B cell (primary cell): ENCODE measurements around the gene FGF10. TPM values are rescaled to one million over a fixed set of nuclear protein-coding genes. Genes with fewer than 3 reads are reported as not detected.

ENCODE experiments used
- ATAC-seq: fragments of 200-7000 bp; cut with Tn5 transposase; one replicate; pipeline ENCODE4 v1.10.0; 2021; ENCODE audit warnings: low read depth, mild to moderate bottlenecking, moderate number of reproducible peaks, moderate library complexity
- CTCF ChIA-PET: fragments of 350-600 bp; sonication (Branson Sonifier 250); formaldehyde crosslinking; loops from one replicate; lab custom pipeline; 2021; ENCODE audit warnings: antibody characterized with exemption, inconsistent platforms; lab: Charles Lee
- POLR2A ChIA-PET: fragments of 350-600 bp; sonication (Branson Sonifier 250); formaldehyde crosslinking; loops from one replicate; lab custom pipeline; 2021; ENCODE audit warnings: antibody characterized with exemption; lab: Charles Lee
- DNase-seq: peaks from one replicate; pipeline ENCODE4 v3.0.0; 2013
- H2AFZ ChIP-seq: 2 replicates; pipeline ENCODE4 v1.6.1; 2012; ENCODE audit warnings: mild to moderate bottlenecking, low read depth, low read length; ENCODE audit not compliant: insufficient read depth, poor library complexity, severe bottlenecking
- H3K27ac ChIP-seq, 2 donors: 1 replicate in 1 of 2; 2 replicates in 1 of 2; pipeline ENCODE4 v1.5.1; 2012 to 2013; ENCODE audit warnings: low read length in 2 of 2, mild to moderate bottlenecking in 2 of 2, moderate library complexity in 1 of 2
- H3K27me3 ChIP-seq, 4 experiments: fragments of 200-600 bp in 1 of 4; sonication (generic) in 1 of 4; replicated peaks in 1 of 4; 1 replicate in 2 of 4; 2 replicates in 2 of 4; pipeline versions ENCODE4 v1.6.1 to v1.7.0; 2013 to 2016; ENCODE audit warnings: low read length in 3 of 4, mild to moderate bottlenecking in 2 of 4, mixed read lengths in 1 of 4, moderate library complexity in 1 of 4; ENCODE audit not compliant: insufficient read depth in 4 of 4, control insufficient read depth in 3 of 4; ENCODE audit errors: control extremely low read depth in 1 of 4
- H3K36me3 ChIP-seq, 2 experiments: replicated peaks in 1 of 2; 1 replicate in 1 of 2; 2 replicates in 1 of 2; pipeline versions ENCODE4 v1.6.1 to v1.7.1; 2013; ENCODE audit warnings: low read length in 1 of 2; ENCODE audit not compliant: insufficient read depth in 2 of 2, control insufficient read depth in 1 of 2; ENCODE audit errors: control extremely low read depth in 1 of 2, extremely low read depth in 1 of 2
- H3K4me1 ChIP-seq, 2 donors: fragments of 200-600 bp in 1 of 2; sonication (generic) in 1 of 2; 1 replicate in 1 of 2; 2 replicates in 1 of 2; pipeline versions ENCODE4 v1.5.1 to v1.6.1; 2013 to 2017; ENCODE audit warnings: low read length in 2 of 2; ENCODE audit not compliant: control insufficient read depth in 2 of 2, insufficient read depth in 2 of 2
- H3K4me2 ChIP-seq: replicated peaks from 2 replicates; pipeline ENCODE3; 2012; ENCODE audit warnings: mild to moderate bottlenecking, low read depth, low read length; ENCODE audit not compliant: poor library complexity, severe bottlenecking
- H3K4me3 ChIP-seq, 5 experiments: fragments of 200-600 bp in 1 of 5; sonication (generic) in 1 of 5; 1 replicate in 3 of 5; 2 replicates in 2 of 5; pipeline versions ENCODE4 v1.5.1 to v1.7.0; 2011 to 2016; ENCODE audit warnings: low read length in 4 of 5, mild to moderate bottlenecking in 4 of 5, low read depth in 2 of 5, control low read depth in 1 of 5, moderate library complexity in 1 of 5; ENCODE audit not compliant: insufficient read depth in 1 of 5; ENCODE audit errors: control extremely low read depth in 1 of 5, extremely low read depth in 1 of 5
- H3K79me2 ChIP-seq: fragments of 200-600 bp; sonication (generic); one replicate; pipeline ENCODE4 v1.6.0; 2016; ENCODE audit warnings: low read length; ENCODE audit not compliant: control insufficient read depth, insufficient read depth
- H3K9ac ChIP-seq: fragments of 200-600 bp; sonication (generic); 2 replicates; pipeline ENCODE4 v1.6.1; 2017; ENCODE audit warnings: mild to moderate bottlenecking, low read length, moderate library complexity
- H3K9me3 ChIP-seq, 3 donors: one replicate each; pipeline versions ENCODE4 v1.6.1 to v1.7.1; 2013; ENCODE audit warnings: low read length in 2 of 3; ENCODE audit not compliant: control insufficient read depth in 2 of 3, insufficient read depth in 1 of 3; ENCODE audit errors: control extremely low read depth in 1 of 3
- H4K20me1 ChIP-seq: 2 replicates; pipeline ENCODE4 v1.6.0; 2012; ENCODE audit warnings: mild to moderate bottlenecking, low read length; ENCODE audit not compliant: insufficient read depth, control insufficient read depth, poor library complexity, severe bottlenecking
- H3K27ac Mint-ChIP-seq: one replicate; pipeline ENCODE4 v1.8.0; 2021; ENCODE audit warnings: mixed read lengths
- H3K27me3 Mint-ChIP-seq: one replicate; pipeline ENCODE4 v1.8.0; 2021; ENCODE audit warnings: mixed read lengths
- H3K4me1 Mint-ChIP-seq: one replicate; pipeline ENCODE4 v1.8.0; 2021; ENCODE audit warnings: mixed read lengths
- H3K4me3 Mint-ChIP-seq: one replicate; pipeline ENCODE4 v1.8.0; 2021; ENCODE audit warnings: mixed read lengths
- H3K9me3 Mint-ChIP-seq: one replicate; pipeline ENCODE4 v1.8.0; 2022; ENCODE audit warnings: mixed read lengths; ENCODE audit not compliant: insufficient read depth
- EZH2 ChIP-seq: IDR thresholded peaks from 2 replicates; pipeline ENCODE4 v1.6.1; 2012; ENCODE audit warnings: borderline replicate concordance, low read depth, mild to moderate bottlenecking, moderate library complexity, low read length; ENCODE audit not compliant: insufficient read depth, poor library complexity, severe bottlenecking
- WGBS: methylation state at CpG from one replicate; pipeline ENCODE4 v1.1.5; 2013; ENCODE audit warnings: missing lambda C conversion rate; ENCODE audit not compliant: insufficient coverage; 5-methylcytosine and 5-hydroxymethylcytosine counted together
- intact Hi-C: fragments of 100-400 bp; cut with micrococcal nuclease; formaldehyde crosslinking; loops from one replicate; pipeline ENCODE4 v1.10.0; 2022
- polyA plus RNA-seq: library from polyadenylated mRNA; depleted of rRNA; stranded (reverse); fragments of >200 nt; gene quantifications from 2 replicates; pipeline ENCODE4 v1.2.3, GENCODE V29; 2012
- total RNA-seq, 2 donors: library from RNA; stranded (reverse); fragments of 120-200 nt in 1 of 2; gene quantifications; 1 replicate in 1 of 2; 2 replicates in 1 of 2; pipeline versions ENCODE4 v1.2.3 to v1.2.4, GENCODE V29; 2013 to 2022
- TF ChIP-seq, protein P1 (sequence below): fragments of 200-600 bp; IDR thresholded peaks from one replicate; pipeline ENCODE4 v1.8.0; 2022; ENCODE audit warnings: antibody characterized with exemption, mild to moderate bottlenecking

Gene FGF10
- total and polyA plus RNA-seq, 2 donors (not counting 1 experiment from before 2014, with no cell fraction given), result not detected

DNA sequence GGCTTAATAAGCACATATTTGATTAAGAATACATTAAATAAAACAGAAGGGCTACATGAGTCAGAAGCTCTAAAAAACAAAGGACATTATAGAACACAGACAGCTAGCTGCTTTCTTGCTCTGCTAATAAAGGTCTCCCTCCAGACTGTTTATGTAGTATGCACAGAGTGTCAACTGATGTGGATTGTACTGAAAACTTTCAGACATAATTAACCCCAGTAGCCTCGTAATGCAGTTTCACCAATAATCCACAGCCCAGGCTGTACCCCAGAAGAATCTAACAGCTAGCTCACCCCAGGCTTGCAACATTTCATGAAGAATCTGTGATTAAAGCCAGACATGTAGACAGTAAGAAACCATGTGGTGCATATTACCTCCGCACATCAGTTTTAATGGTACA lies 30.8 kb downstream of the FGF10 start:
- no peaks in the 10 kb centered on the region for H3K36me3 ChIP-seq
- H3K4me2 ChIP-seq, result no peak overlapping the region
- H3K27me3 Mint-ChIP-seq, result no peaks in the 10 kb centered on the region
- H3K4me1 ChIP-seq, result no peaks in the 10 kb centered on the region
- H3K27ac Mint-ChIP-seq, result no peak overlapping the region
- no peak for TF ChIP-seq EZH2
- TF ChIP-seq, protein P1, sequence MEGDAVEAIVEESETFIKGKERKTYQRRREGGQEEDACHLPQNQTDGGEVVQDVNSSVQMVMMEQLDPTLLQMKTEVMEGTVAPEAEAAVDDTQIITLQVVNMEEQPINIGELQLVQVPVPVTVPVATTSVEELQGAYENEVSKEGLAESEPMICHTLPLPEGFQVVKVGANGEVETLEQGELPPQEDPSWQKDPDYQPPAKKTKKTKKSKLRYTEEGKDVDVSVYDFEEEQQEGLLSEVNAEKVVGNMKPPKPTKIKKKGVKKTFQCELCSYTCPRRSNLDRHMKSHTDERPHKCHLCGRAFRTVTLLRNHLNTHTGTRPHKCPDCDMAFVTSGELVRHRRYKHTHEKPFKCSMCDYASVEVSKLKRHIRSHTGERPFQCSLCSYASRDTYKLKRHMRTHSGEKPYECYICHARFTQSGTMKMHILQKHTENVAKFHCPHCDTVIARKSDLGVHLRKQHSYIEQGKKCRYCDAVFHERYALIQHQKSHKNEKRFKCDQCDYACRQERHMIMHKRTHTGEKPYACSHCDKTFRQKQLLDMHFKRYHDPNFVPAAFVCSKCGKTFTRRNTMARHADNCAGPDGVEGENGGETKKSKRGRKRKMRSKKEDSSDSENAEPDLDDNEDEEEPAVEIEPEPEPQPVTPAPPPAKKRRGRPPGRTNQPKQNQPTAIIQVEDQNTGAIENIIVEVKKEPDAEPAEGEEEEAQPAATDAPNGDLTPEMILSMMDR, result no peak
- no peaks in the 10 kb centered on the region for H3K27me3 ChIP-seq
- no peaks in the 10 kb centered on the region for H3K4me1 Mint-ChIP-seq
- ChIA-PET CTCF (no interaction called here), POLR2A (no interaction called here)
- no peak overlapping the region for H3K9ac ChIP-seq
- no peaks in the 10 kb centered on the region for H4K20me1 ChIP-seq
- no peaks in the 10 kb centered on the region for H3K9me3 ChIP-seq
- no peak overlapping the region for H3K4me3 Mint-ChIP-seq
- no peak overlapping the region for H2AFZ ChIP-seq
- no peak overlapping the region for H3K27ac ChIP-seq
- H3K9me3 Mint-ChIP-seq, result no peaks in the 10 kb centered on the region
- DNase-seq (no peak), ATAC-seq (no peak)
- H3K79me2 ChIP-seq, result no peaks in the 10 kb centered on the region
- H3K4me3 ChIP-seq, result no peak overlapping the region
- no CpG with 5 or more reads among the region's 2 CpGs for WGBS
- intact Hi-C loops, result no loop called here

DNA sequence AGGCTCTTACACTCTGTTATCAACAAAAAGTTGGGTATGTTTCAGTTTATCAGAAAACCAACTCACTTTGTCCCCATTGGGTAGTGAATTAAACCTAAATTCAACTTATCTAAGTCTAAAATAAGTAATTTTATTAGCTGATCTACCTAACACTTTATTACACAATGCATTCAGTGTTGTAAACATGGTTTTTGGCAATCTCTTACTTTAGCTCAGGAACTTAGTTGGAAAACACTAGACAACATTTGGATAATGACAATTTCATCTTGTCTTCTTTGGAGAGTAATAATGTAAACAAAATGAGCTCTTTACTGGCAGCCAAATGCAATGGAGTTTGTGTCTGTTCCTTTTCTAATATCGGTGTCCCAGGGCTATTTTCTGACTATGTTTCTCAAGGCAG lies 33.0 kb downstream of the FGF10 start:
- no peak overlapping the region for H3K4me3 ChIP-seq
- intact Hi-C loops, result no loop called here
- Mint-ChIP-seq H3K4me3 (no peak overlapping the region), H3K4me1 (no peaks in the 10 kb centered on the region), H3K9me3 (no peaks in the 10 kb centered on the region), H3K27ac (no peak overlapping the region), H3K27me3 (no peaks in the 10 kb centered on the region)
- H4K20me1 ChIP-seq, result no peaks in the 10 kb centered on the region
- TF ChIP-seq, protein P1, result no peak
- TF ChIP-seq EZH2, result no peak
- ATAC-seq, result no peak
- no peak overlapping the region for H2AFZ ChIP-seq
- H3K27me3 ChIP-seq, result no peaks in the 10 kb centered on the region
- WGBS, result no CpG with 5 or more reads among the region's 1 CpG
- H3K4me2 ChIP-seq, result no peak overlapping the region
- H3K27ac ChIP-seq, result no peak overlapping the region
- no peak for DNase-seq
- H3K9me3 ChIP-seq, result no peaks in the 10 kb centered on the region
- no peaks in the 10 kb centered on the region for H3K4me1 ChIP-seq
- ChIA-PET POLR2A (no interaction called here), CTCF (no interaction called here)
- no peaks in the 10 kb centered on the region for H3K79me2 ChIP-seq
- no peak overlapping the region for H3K9ac ChIP-seq
- no peaks in the 10 kb centered on the region for H3K36me3 ChIP-seq
